Measurements from ENCODE around the gene GRK5. TPM values are rescaled to one million over a fixed set of nuclear protein-coding genes. Genes with fewer than 3 reads are reported as not detected.

The GRK5 gene
- total and polyA plus RNA-seq, 2 donors from 2014 or later, result 7.3 to 18.7 TPM

DNA sequence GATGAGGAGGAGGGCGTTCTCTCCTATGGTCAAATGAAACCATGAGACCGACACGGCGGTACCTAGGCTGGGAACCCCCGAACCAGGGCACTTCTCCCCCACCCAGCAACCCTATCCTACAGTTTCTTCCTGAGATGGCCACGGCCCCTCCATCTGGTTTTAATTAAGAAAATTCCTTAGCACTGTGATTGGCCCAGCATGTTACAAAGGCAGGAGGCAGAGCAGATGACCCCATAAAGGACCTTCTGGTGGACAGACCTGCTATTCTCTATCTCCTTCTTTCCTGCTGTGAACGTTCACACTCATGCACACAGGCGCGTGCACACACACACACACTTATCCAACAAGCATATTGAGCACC, 205.7 kb downstream of the GRK5 start:
- Histone ChIP-seq H3K9ac (ENCODE audit: low read length in 3 of 3) (peak overlapping the region in 1 of 3 donors; percentile 40), H3K36me3 (ENCODE audit: control insufficient read depth in 2 of 3, insufficient read depth in 3 of 3, low read length in 3 of 3) (no peaks in the 10 kb centered on the region), H3K27me3 (ENCODE audit: control insufficient read depth, insufficient read depth, low read length) (no peaks in the 10 kb centered on the region), H3K9me3 (ENCODE audit: control insufficient read depth in 2 of 3, insufficient read depth in 1 of 3, low read length in 3 of 3) (no peaks in the 10 kb centered on the region), H3K27ac (ENCODE audit: low read depth in 2 of 2, low read length in 2 of 2) (peak overlapping the region; percentile 66 to 78), H3K4me3 (ENCODE audit: low read length in 3 of 3) (no peak overlapping the region), H3K4me1 (ENCODE audit: control insufficient read depth in 2 of 3, insufficient read depth in 2 of 3, low read depth in 1 of 3, low read length in 3 of 3) (peaks cover 3 to 15% (median 7%) of the 10 kb centered on the region in 3 donors)
- FAIRE-seq (no peak), DNase-seq (peak in 4 of 5 donors; percentile 20 to 73 (median 44))
- intact Hi-C loops (cut with DNase I), result loop anchor here (10.0 kb wide), 1 partner anchor 218 kb away; no protein-coding TSS in a partner anchor
- TF ChIP-seq, protein P1, sequence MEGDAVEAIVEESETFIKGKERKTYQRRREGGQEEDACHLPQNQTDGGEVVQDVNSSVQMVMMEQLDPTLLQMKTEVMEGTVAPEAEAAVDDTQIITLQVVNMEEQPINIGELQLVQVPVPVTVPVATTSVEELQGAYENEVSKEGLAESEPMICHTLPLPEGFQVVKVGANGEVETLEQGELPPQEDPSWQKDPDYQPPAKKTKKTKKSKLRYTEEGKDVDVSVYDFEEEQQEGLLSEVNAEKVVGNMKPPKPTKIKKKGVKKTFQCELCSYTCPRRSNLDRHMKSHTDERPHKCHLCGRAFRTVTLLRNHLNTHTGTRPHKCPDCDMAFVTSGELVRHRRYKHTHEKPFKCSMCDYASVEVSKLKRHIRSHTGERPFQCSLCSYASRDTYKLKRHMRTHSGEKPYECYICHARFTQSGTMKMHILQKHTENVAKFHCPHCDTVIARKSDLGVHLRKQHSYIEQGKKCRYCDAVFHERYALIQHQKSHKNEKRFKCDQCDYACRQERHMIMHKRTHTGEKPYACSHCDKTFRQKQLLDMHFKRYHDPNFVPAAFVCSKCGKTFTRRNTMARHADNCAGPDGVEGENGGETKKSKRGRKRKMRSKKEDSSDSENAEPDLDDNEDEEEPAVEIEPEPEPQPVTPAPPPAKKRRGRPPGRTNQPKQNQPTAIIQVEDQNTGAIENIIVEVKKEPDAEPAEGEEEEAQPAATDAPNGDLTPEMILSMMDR (IDR thresholded peaks at IDR 0.05; ENCODE audit: borderline replicate concordance, extremely low read depth, insufficient read depth), result no peak

DNA sequence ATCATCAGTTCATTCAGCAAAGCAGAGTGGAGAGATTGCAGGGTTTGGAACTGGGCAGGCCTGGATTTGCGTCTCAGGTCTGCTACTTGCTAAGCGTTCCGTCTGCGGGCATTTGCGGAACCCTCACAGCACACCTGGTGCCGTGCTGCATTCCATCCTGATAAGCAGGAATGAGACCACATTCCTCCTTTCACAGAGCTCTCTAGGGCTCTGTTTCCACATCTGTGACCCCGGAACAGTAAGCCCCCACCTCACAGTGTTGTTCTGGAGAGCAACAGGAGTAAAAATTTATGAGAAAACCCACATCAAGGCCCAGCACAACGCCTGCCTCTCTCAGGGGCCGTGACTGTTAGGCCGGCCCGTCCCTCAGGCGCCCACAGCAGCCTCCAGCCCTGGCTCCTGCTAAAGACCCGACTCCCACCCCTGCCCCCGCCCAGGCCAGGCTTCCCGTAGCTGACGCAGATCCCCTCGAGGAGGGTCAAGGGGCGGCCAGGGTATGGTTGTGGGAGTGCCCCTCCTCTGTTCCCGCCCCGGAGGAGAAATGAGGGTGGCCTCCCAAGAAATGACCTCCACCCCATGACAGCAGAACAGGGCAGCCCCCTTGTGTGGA, 206.2 kb downstream of the GRK5 start:
- no peaks in the 10 kb centered on the region for H3K9me3 ChIP-seq (ENCODE audit: control insufficient read depth in 2 of 3, insufficient read depth in 1 of 3, low read length in 3 of 3)
- H3K27ac ChIP-seq (ENCODE audit: low read depth in 2 of 2, low read length in 2 of 2), result peak overlapping the region; percentile 66 to 78
- intact Hi-C loops (cut with DNase I), result loop anchor here (10.0 kb wide), 1 partner anchor 219 kb away; no protein-coding TSS in a partner anchor
- no peak overlapping the region for H3K4me3 ChIP-seq (ENCODE audit: low read length in 3 of 3)
- no peaks in the 10 kb centered on the region for H3K27me3 ChIP-seq (ENCODE audit: control insufficient read depth, insufficient read depth, low read length)
- peak overlapping the region in 1 of 3 donors; percentile 40 for H3K9ac ChIP-seq (ENCODE audit: low read length in 3 of 3)
- H3K36me3 ChIP-seq (ENCODE audit: control insufficient read depth in 2 of 3, insufficient read depth in 3 of 3, low read length in 3 of 3), result no peaks in the 10 kb centered on the region
- DNase-seq (peak; percentile 73 to 90 (median 84)), FAIRE-seq (no peak)
- TF ChIP-seq, protein P1 (IDR thresholded peaks at IDR 0.05; ENCODE audit: borderline replicate concordance, extremely low read depth, insufficient read depth), result no peak
- peaks cover 3 to 15% (median 7%) of the 10 kb centered on the region in 3 donors for H3K4me1 ChIP-seq (ENCODE audit: control insufficient read depth in 2 of 3, insufficient read depth in 2 of 3, low read depth in 1 of 3, low read length in 3 of 3)

DNA sequence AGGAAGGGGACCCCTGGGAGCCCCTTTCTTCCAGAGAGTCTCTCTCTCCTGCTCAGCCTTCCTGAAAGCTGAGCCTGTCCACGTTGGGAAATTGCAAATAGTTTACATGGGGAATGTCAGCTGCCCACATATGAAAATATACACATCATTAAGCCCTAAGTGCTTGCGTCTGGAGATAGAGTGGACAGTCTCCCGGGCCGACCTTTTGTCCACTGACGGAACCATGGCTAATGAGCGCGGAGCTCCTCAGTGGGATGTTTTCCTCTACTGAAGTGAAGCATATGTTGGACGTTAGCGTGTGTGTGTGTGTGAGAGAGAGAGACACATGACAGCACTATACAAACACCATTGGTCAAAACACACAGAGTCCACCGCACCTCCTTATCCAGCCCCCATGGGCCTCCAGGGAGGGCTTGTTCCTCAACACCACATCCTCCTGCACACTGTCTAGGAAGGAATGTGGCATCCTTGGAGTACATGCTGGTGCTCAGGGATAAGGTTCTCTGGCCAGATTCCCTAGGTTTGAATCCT, 206.8 kb downstream of the GRK5 start:
- no peaks in the 10 kb centered on the region for H3K27me3 ChIP-seq (ENCODE audit: control insufficient read depth, insufficient read depth, low read length)
- peaks cover 3 to 15% (median 7%) of the 10 kb centered on the region in 3 donors for H3K4me1 ChIP-seq (ENCODE audit: control insufficient read depth in 2 of 3, insufficient read depth in 2 of 3, low read depth in 1 of 3, low read length in 3 of 3)
- H3K4me3 ChIP-seq (ENCODE audit: low read length in 3 of 3), result peak overlapping the region in 1 of 3 donors; percentile 7
- TF ChIP-seq, protein P1 (IDR thresholded peaks at IDR 0.05; ENCODE audit: borderline replicate concordance, extremely low read depth, insufficient read depth), result no peak
- FAIRE-seq (no peak), DNase-seq (peak; percentile 65 to 92 (median 83))
- no peak overlapping the region for H3K9ac ChIP-seq (ENCODE audit: low read length in 3 of 3)
- peak overlapping the region; percentile 66 to 78 for H3K27ac ChIP-seq (ENCODE audit: low read depth in 2 of 2, low read length in 2 of 2)
- H3K36me3 ChIP-seq (ENCODE audit: control insufficient read depth in 2 of 3, insufficient read depth in 3 of 3, low read length in 3 of 3), result no peaks in the 10 kb centered on the region
- no peaks in the 10 kb centered on the region for H3K9me3 ChIP-seq (ENCODE audit: control insufficient read depth in 2 of 3, insufficient read depth in 1 of 3, low read length in 3 of 3)
- intact Hi-C loops (cut with DNase I), result loop anchor here (10.0 kb wide), 1 partner anchor 219 kb away; no protein-coding TSS in a partner anchor
